Measurements from ENCODE around the gene ZNF385B.

DNA sequence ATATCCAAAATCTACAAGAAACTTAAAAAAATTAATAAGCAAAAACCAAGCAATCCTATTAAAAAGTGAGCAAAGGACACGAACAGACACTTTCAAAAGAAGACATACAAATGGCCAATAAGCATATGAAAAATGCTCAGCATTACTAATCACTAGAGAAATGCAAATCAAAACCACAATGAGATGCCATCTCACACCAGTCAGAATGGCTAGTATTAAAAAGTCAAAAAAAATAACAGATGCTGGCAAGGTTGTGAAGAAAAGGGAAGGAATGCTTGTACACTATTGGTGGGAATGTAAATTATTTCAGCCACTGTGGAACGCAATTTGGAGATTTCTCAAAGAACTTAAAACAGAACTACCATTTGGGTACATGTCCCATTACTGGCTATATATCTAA, 467.9 kb downstream of the ZNF385B start:
- TF ChIP-seq CTCF (IDR thresholded peaks at IDR 0.05; ENCODE audit: low read length) (no peak), EZH2 (IDR thresholded peaks at IDR 0.05; ENCODE audit: borderline replicate concordance, low read length) (no peak)

All from OCI-LY1 (cell line).